Kidney (tissue), 2 donors: ENCODE measurements around the gene MCFD2. TPM values are rescaled to one million over a fixed set of nuclear protein-coding genes. Genes with fewer than 3 reads are reported as not detected.

Source experiments
- polyA plus RNA-seq: library from polyadenylated mRNA; stranded (reverse); fragments of 350-450 nt; fragmentation: Illumina TruSeq; extraction: RNeasy Lipid Tissue Mini Kit (QIAGEN cat#74804); gene quantifications from one replicate; pipeline ENCODE4 v1.2.3, GENCODE V29; 2014; ENCODE audit warnings: low read depth, low replicate concordance; ENCODE audit not compliant: insufficient read depth
- total RNA-seq: library from RNA; stranded (reverse); fragmentation: NEBNext Ultra II Directional; extraction: Animal tissue kit (Norgen Biotek cat#: 25700); gene quantifications from one replicate; pipeline ENCODE4 v1.2.1, GENCODE V29; 2021
- donor health status: DM: yes; HTN: yes; CAD: no.

The MCFD2 gene
- total and polyA plus RNA-seq, 2 donors from 2014 or later: 42.2 to 86.6 TPM

Other genes starting within 250 kb of the MCFD2 start
- gene SOCS5, start 216.5 kb downstream of the MCFD2 start, total RNA-seq: 24.1 TPM
- 6.1 TPM for gene SOCS5, start 216.5 kb downstream of the MCFD2 start, polyA plus RNA-seq
- 45.7 TPM for gene TTC7A, start 25.4 kb upstream of the MCFD2 start, total RNA-seq
- 8.8 TPM for gene TTC7A, start 25.4 kb upstream of the MCFD2 start, polyA plus RNA-seq
- not detected for gene STPG4, start 239.5 kb upstream of the MCFD2 start, total RNA-seq
- not detected for gene STPG4, start 239.5 kb upstream of the MCFD2 start, polyA plus RNA-seq